ENCODE data around the gene NAA50. TPM values are rescaled to one million over a fixed set of nuclear protein-coding genes. Genes with fewer than 3 reads are reported as not detected.
A peak's percentile ranks its signal among the peaks of the same experiment; 100 is the strongest.

NAA50 gene
- total and polyA plus RNA-seq, 2 donors (not counting 1 experiment from before 2014, with no cell fraction given), result 27.6 to 116 TPM

- Histone ChIP-seq H4K20me1 (ENCODE audit: control insufficient read depth, insufficient read depth, low read length, poor library complexity, severe bottlenecking) (peaks cover 6% of the 10 kb centered on the region), H3K4me3 (ENCODE audit: control extremely low read depth in 1 of 5, extremely low read depth in 1 of 5, insufficient read depth in 1 of 5, low read depth in 2 of 5, low read length in 4 of 5) (no peak overlapping the region), H3K9ac (ENCODE audit: low read length) (no peak overlapping the region), H3K36me3 (replicated peaks in 1 of 2; ENCODE audit: control extremely low read depth in 1 of 2, control insufficient read depth in 1 of 2, extremely low read depth in 1 of 2, insufficient read depth in 2 of 2, low read length in 1 of 2) (no peaks in the 10 kb centered on the region), H3K27me3 (replicated peaks in 1 of 4; ENCODE audit: control extremely low read depth in 1 of 4, control insufficient read depth in 3 of 4, insufficient read depth in 4 of 4, low read length in 3 of 4) (no peaks in the 10 kb centered on the region), H3K4me1 (ENCODE audit: control insufficient read depth in 2 of 2, insufficient read depth in 2 of 2, low read length in 2 of 2) (peaks cover 12 to 13% of the 10 kb centered on the region in 2 donors), H2AFZ (ENCODE audit: insufficient read depth, low read depth, low read length, poor library complexity, severe bottlenecking) (no peak overlapping the region), H3K27ac (ENCODE audit: low read length in 2 of 2) (no peak overlapping the region), H3K4me2 (replicated peaks; ENCODE audit: low read depth, low read length, poor library complexity, severe bottlenecking) (no peak overlapping the region), H3K9me3 (ENCODE audit: control extremely low read depth in 1 of 3, control insufficient read depth in 2 of 3, insufficient read depth in 1 of 3, low read length in 2 of 3) (peaks cover 0 to 8% (median 2%) of the 10 kb centered on the region in 3 donors), H3K79me2 (ENCODE audit: control insufficient read depth, insufficient read depth, low read length) (peaks cover 57% of the 10 kb centered on the region)
- no CpG with 5 or more reads among the region's 1 CpG for WGBS (ENCODE audit: insufficient coverage)
- Mint-ChIP-seq H3K9me3 (ENCODE audit: insufficient read depth) (peaks cover 2% of the 10 kb centered on the region), H3K4me3 (no peak overlapping the region), H3K27me3 (no peaks in the 10 kb centered on the region), H3K27ac (no peak overlapping the region), H3K4me1 (peaks cover 18% of the 10 kb centered on the region)
- ATAC-seq (ENCODE audit: low read depth), result no peak
- ChIA-PET POLR2A (no interaction called here), CTCF (no interaction called here)
- TF ChIP-seq EZH2 (IDR thresholded peaks at IDR 0.05; ENCODE audit: borderline replicate concordance, insufficient read depth, low read depth, low read length, poor library complexity, severe bottlenecking), result no peak
- DNase-seq, result no peak
- intact Hi-C loops (cut with micrococcal nuclease), result no loop called here
Observed at GRCh38 chr3:113758389-113759024, 12.5 kb upstream of the NAA50 start.

- peaks cover 0 to 8% (median 3%) of the 10 kb centered on the region in 3 donors for H3K9me3 ChIP-seq (ENCODE audit: control extremely low read depth in 1 of 3, control insufficient read depth in 2 of 3, insufficient read depth in 1 of 3, low read length in 2 of 3)
- peak overlapping the region; percentile 45 for H3K4me2 ChIP-seq (replicated peaks; ENCODE audit: low read depth, low read length, poor library complexity, severe bottlenecking)
- H3K4me1 ChIP-seq (ENCODE audit: control insufficient read depth in 2 of 2, insufficient read depth in 2 of 2, low read length in 2 of 2), result peaks cover 12 to 16% of the 10 kb centered on the region in 2 donors
- ATAC-seq (ENCODE audit: low read depth), result peak; percentile 77
- POLR2A ChIA-PET, result no interaction called here
- no peaks in the 10 kb centered on the region for H3K27me3 ChIP-seq (replicated peaks in 1 of 4; ENCODE audit: control extremely low read depth in 1 of 4, control insufficient read depth in 3 of 4, insufficient read depth in 4 of 4, low read length in 3 of 4)
- CTCF ChIA-PET, result interaction anchor here (1.7 kb wide), 1 partner anchor 9 kb away, joined by 9 read pairs; the partner anchor contains the start of gene NAA50
- TF ChIP-seq CTCF (IDR thresholded peaks at IDR 0.05), result no peak
- TF ChIP-seq EZH2 (IDR thresholded peaks at IDR 0.05; ENCODE audit: borderline replicate concordance, insufficient read depth, low read depth, low read length, poor library complexity, severe bottlenecking), result no peak
- no CpG with 5 or more reads among the region's 5 CpGs for WGBS (ENCODE audit: insufficient coverage)
- Mint-ChIP-seq H3K27me3 (no peaks in the 10 kb centered on the region), H3K4me3 (peak overlapping the region; percentile 46), H3K9me3 (ENCODE audit: insufficient read depth) (peaks cover 2% of the 10 kb centered on the region), H3K27ac (peak overlapping the region; percentile 76), H3K4me1 (peaks cover 29% of the 10 kb centered on the region)
- peaks cover 74% of the 10 kb centered on the region for H3K79me2 ChIP-seq (ENCODE audit: control insufficient read depth, insufficient read depth, low read length)
- H3K27ac ChIP-seq (ENCODE audit: low read length in 2 of 2), result peak overlapping the region; percentile 34 to 74
- intact Hi-C loops (cut with micrococcal nuclease), result no loop called here
- H3K4me3 ChIP-seq (ENCODE audit: control extremely low read depth in 1 of 5, extremely low read depth in 1 of 5, insufficient read depth in 1 of 5, low read depth in 2 of 5, low read length in 4 of 5), result peak overlapping the region in 1 of 5 experiments; percentile 9
- H4K20me1 ChIP-seq (ENCODE audit: control insufficient read depth, insufficient read depth, low read length, poor library complexity, severe bottlenecking), result peaks cover 6% of the 10 kb centered on the region
- H3K36me3 ChIP-seq (replicated peaks in 1 of 2; ENCODE audit: control extremely low read depth in 1 of 2, control insufficient read depth in 1 of 2, extremely low read depth in 1 of 2, insufficient read depth in 2 of 2, low read length in 1 of 2), result no peaks in the 10 kb centered on the region
- peak; percentile 77 for DNase-seq
- no peak overlapping the region for H2AFZ ChIP-seq (ENCODE audit: insufficient read depth, low read depth, low read length, poor library complexity, severe bottlenecking)
- no peak overlapping the region for H3K9ac ChIP-seq (ENCODE audit: low read length)
Observed at GRCh38 chr3:113754494-113755159, 8.6 kb upstream of the NAA50 start.
